Glutamatergic neuron (in vitro differentiated cells): Measurements from ENCODE around the gene CD96. TPM values are rescaled to one million over a fixed set of nuclear protein-coding genes. Genes with fewer than 3 reads are reported as not detected.

ENCODE experiments used
- DNase-seq: peaks from one replicate; pipeline ENCODE4 v3.0.0; 2022
- H3K27ac Mint-ChIP-seq: one replicate; pipeline ENCODE4 v1.8.0; 2020; ENCODE audit warnings: mild to moderate bottlenecking, mixed read lengths, inconsistent platforms; ENCODE audit not compliant: unreplicated experiment
- H3K27me3 Mint-ChIP-seq: one replicate; pipeline ENCODE4 v1.8.0; 2020; ENCODE audit warnings: mild to moderate bottlenecking, moderate library complexity, mixed read lengths, inconsistent platforms; ENCODE audit not compliant: unreplicated experiment
- H3K36me3 Mint-ChIP-seq: one replicate; pipeline ENCODE4 v1.8.0; 2020; ENCODE audit warnings: mild to moderate bottlenecking, mixed read lengths, inconsistent platforms; ENCODE audit not compliant: unreplicated experiment
- H3K4me1 Mint-ChIP-seq: one replicate; pipeline ENCODE4 v1.8.0; 2020; ENCODE audit warnings: mild to moderate bottlenecking, low read depth, mixed read lengths, inconsistent platforms; ENCODE audit not compliant: unreplicated experiment
- H3K4me3 Mint-ChIP-seq: one replicate; pipeline ENCODE4 v1.8.0; 2020; ENCODE audit warnings: mild to moderate bottlenecking, mixed read lengths, inconsistent platforms; ENCODE audit not compliant: unreplicated experiment
- H3K9me3 Mint-ChIP-seq: one replicate; pipeline ENCODE4 v1.8.0; 2020; ENCODE audit warnings: mild to moderate bottlenecking, moderate library complexity, mixed read lengths, inconsistent platforms; ENCODE audit not compliant: unreplicated experiment
- CTCF ChIP-seq: fragments of 200-600 bp; sonication (generic); IDR thresholded peaks from one replicate; pipeline ENCODE4 v1.5.0; 2021; ENCODE audit not compliant: partially characterized antibody, unreplicated experiment
- total RNA-seq: library from RNA; stranded (reverse); fragmentation: NEBNext Ultra II Directional; extraction: Animal tissue kit (Norgen Biotek cat#: 25700); gene quantifications from one replicate; pipeline ENCODE4 v1.2.1, GENCODE V29; 2021; ENCODE audit not compliant: unreplicated experiment

CD96 gene
- total RNA-seq, 1 donor from 2014 or later: not detected

DNA sequence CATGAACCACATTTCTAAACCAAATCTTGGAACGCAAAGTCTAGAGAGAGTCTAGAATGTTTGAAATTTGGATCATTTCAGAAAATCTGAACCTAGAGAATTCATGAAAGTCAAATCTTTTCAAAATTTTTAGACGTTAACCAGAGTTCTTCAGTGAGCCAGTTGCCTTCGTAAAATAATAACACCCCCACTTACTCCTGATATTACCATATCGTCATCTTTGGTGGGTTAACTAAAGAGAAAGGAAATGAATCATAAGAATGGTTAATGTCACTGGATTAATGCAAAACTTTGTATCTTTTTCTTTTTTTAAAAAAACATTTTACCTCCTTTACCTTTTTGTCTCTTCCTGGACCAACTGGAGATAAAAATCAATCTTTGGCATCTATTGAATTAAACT lies 54.3 kb downstream of the CD96 start:
- no peaks in the 10 kb centered on the region for H3K4me1 Mint-ChIP-seq
- H3K27me3 Mint-ChIP-seq: no peaks in the 10 kb centered on the region
- TF ChIP-seq CTCF: no peak

DNA sequence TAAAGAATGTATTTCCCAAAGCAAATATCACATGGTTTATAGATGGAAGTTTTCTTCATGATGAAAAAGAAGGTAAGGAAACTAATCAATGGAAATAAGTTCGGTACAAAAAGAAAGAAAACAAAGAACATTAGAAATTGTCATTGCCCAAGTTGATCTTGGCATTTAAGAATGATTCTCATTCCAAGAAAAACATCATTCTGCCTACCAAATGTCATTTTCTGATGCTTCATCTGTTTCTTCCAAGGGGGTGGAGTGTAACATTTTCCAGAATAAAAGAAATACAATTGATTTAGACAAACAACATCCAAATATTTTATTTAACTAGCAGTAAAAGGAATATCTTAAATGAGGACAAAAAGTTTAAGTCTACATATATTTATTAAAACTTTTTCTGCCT lies 56.1 kb downstream of the CD96 start:
- H3K4me1 Mint-ChIP-seq: no peaks in the 10 kb centered on the region
- H3K9me3 Mint-ChIP-seq: no peaks in the 10 kb centered on the region
- H3K27me3 Mint-ChIP-seq: no peaks in the 10 kb centered on the region
- TF ChIP-seq CTCF: no peak
- no peak overlapping the region for H3K4me3 Mint-ChIP-seq
- no peak overlapping the region for H3K27ac Mint-ChIP-seq
- no peaks in the 10 kb centered on the region for H3K36me3 Mint-ChIP-seq
- DNase-seq: no peak

More for the DNA sequence above, 54.3 kb downstream of the CD96 start:
- Mint-ChIP-seq H3K4me3 (no peak overlapping the region), H3K27ac (no peak overlapping the region), H3K9me3 (no peaks in the 10 kb centered on the region), H3K36me3 (no peaks in the 10 kb centered on the region)
- no peak for DNase-seq

DNA sequence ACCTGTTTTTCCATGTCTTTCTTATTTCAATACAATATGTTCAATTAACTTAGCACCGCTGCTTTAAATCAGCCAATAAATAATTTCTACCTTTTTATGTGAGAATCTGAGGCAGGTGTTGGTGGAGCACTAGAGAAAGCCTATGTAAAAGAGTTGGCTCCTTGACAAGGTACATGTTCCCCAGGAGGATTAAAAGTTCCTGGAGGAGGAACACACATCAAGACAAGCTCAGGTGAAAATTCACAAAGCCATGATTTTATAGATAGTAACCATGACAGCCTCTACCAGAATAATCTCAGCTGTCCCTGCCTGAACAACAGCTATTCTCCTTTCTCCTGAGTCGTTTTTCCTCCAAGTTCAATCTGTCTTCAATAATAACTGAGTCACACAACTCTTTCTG lies 56.6 kb downstream of the CD96 start:
- H3K27ac Mint-ChIP-seq: no peak overlapping the region
- H3K9me3 Mint-ChIP-seq: no peaks in the 10 kb centered on the region
- no peaks in the 10 kb centered on the region for H3K27me3 Mint-ChIP-seq
- no peak for DNase-seq
- no peaks in the 10 kb centered on the region for H3K4me1 Mint-ChIP-seq
- TF ChIP-seq CTCF: no peak
- no peak overlapping the region for H3K4me3 Mint-ChIP-seq
- no peaks in the 10 kb centered on the region for H3K36me3 Mint-ChIP-seq

GRCh38 chr3:111601810-111602209 lies 59.8 kb downstream of the CD96 start:
- H3K9me3 Mint-ChIP-seq: no peaks in the 10 kb centered on the region
- DNase-seq: no peak
- no peak overlapping the region for H3K4me3 Mint-ChIP-seq
- no peaks in the 10 kb centered on the region for H3K36me3 Mint-ChIP-seq
- no peak for TF ChIP-seq CTCF
- no peaks in the 10 kb centered on the region for H3K4me1 Mint-ChIP-seq
- H3K27me3 Mint-ChIP-seq: no peaks in the 10 kb centered on the region
- H3K27ac Mint-ChIP-seq: no peak overlapping the region

GRCh38 chr3:111603679-111604078 lies 61.7 kb downstream of the CD96 start:
- Mint-ChIP-seq H3K27me3 (no peaks in the 10 kb centered on the region), H3K9me3 (no peaks in the 10 kb centered on the region), H3K36me3 (no peaks in the 10 kb centered on the region), H3K4me3 (no peak overlapping the region), H3K4me1 (no peaks in the 10 kb centered on the region), H3K27ac (no peak overlapping the region)
- DNase-seq: no peak
- TF ChIP-seq CTCF: no peak
